B cell (primary cell): Measurements from ENCODE around the gene OPN5. TPM values are rescaled to one million over a fixed set of nuclear protein-coding genes. Genes with fewer than 3 reads are reported as not detected.

Experiments used
- ATAC-seq: fragments of 200-7000 bp; cut with Tn5 transposase; one replicate; pipeline ENCODE4 v1.10.0; 2021; ENCODE audit warnings: low read depth, mild to moderate bottlenecking, moderate number of reproducible peaks, moderate library complexity
- CTCF ChIA-PET: fragments of 350-600 bp; sonication (Branson Sonifier 250); formaldehyde crosslinking; loops from one replicate; lab custom pipeline; 2021; ENCODE audit warnings: antibody characterized with exemption, inconsistent platforms; lab: Charles Lee
- POLR2A ChIA-PET: fragments of 350-600 bp; sonication (Branson Sonifier 250); formaldehyde crosslinking; loops from one replicate; lab custom pipeline; 2021; ENCODE audit warnings: antibody characterized with exemption; lab: Charles Lee
- DNase-seq: peaks from one replicate; pipeline ENCODE4 v3.0.0; 2013
- H2AFZ ChIP-seq: 2 replicates; pipeline ENCODE4 v1.6.1; 2012; ENCODE audit warnings: mild to moderate bottlenecking, low read depth, low read length; ENCODE audit not compliant: insufficient read depth, poor library complexity, severe bottlenecking
- H3K27ac ChIP-seq, 2 donors: 1 replicate in 1 of 2; 2 replicates in 1 of 2; pipeline ENCODE4 v1.5.1; 2012 to 2013; ENCODE audit warnings: low read length in 2 of 2, mild to moderate bottlenecking in 2 of 2, moderate library complexity in 1 of 2
- H3K27me3 ChIP-seq, 4 experiments: fragments of 200-600 bp in 1 of 4; sonication (generic) in 1 of 4; replicated peaks in 1 of 4; 1 replicate in 2 of 4; 2 replicates in 2 of 4; pipeline versions ENCODE4 v1.6.1 to v1.7.0; 2013 to 2016; ENCODE audit warnings: low read length in 3 of 4, mild to moderate bottlenecking in 2 of 4, mixed read lengths in 1 of 4, moderate library complexity in 1 of 4; ENCODE audit not compliant: insufficient read depth in 4 of 4, control insufficient read depth in 3 of 4; ENCODE audit errors: control extremely low read depth in 1 of 4
- H3K36me3 ChIP-seq, 2 experiments: replicated peaks in 1 of 2; 1 replicate in 1 of 2; 2 replicates in 1 of 2; pipeline versions ENCODE4 v1.6.1 to v1.7.1; 2013; ENCODE audit warnings: low read length in 1 of 2; ENCODE audit not compliant: insufficient read depth in 2 of 2, control insufficient read depth in 1 of 2; ENCODE audit errors: control extremely low read depth in 1 of 2, extremely low read depth in 1 of 2
- H3K4me1 ChIP-seq, 2 donors: fragments of 200-600 bp in 1 of 2; sonication (generic) in 1 of 2; 1 replicate in 1 of 2; 2 replicates in 1 of 2; pipeline versions ENCODE4 v1.5.1 to v1.6.1; 2013 to 2017; ENCODE audit warnings: low read length in 2 of 2; ENCODE audit not compliant: control insufficient read depth in 2 of 2, insufficient read depth in 2 of 2
- H3K4me2 ChIP-seq: replicated peaks from 2 replicates; pipeline ENCODE3; 2012; ENCODE audit warnings: mild to moderate bottlenecking, low read depth, low read length; ENCODE audit not compliant: poor library complexity, severe bottlenecking
- H3K4me3 ChIP-seq, 5 experiments: fragments of 200-600 bp in 1 of 5; sonication (generic) in 1 of 5; 1 replicate in 3 of 5; 2 replicates in 2 of 5; pipeline versions ENCODE4 v1.5.1 to v1.7.0; 2011 to 2016; ENCODE audit warnings: low read length in 4 of 5, mild to moderate bottlenecking in 4 of 5, low read depth in 2 of 5, control low read depth in 1 of 5, moderate library complexity in 1 of 5; ENCODE audit not compliant: insufficient read depth in 1 of 5; ENCODE audit errors: control extremely low read depth in 1 of 5, extremely low read depth in 1 of 5
- H3K79me2 ChIP-seq: fragments of 200-600 bp; sonication (generic); one replicate; pipeline ENCODE4 v1.6.0; 2016; ENCODE audit warnings: low read length; ENCODE audit not compliant: control insufficient read depth, insufficient read depth
- H3K9ac ChIP-seq: fragments of 200-600 bp; sonication (generic); 2 replicates; pipeline ENCODE4 v1.6.1; 2017; ENCODE audit warnings: mild to moderate bottlenecking, low read length, moderate library complexity
- H3K9me3 ChIP-seq, 3 donors: one replicate each; pipeline versions ENCODE4 v1.6.1 to v1.7.1; 2013; ENCODE audit warnings: low read length in 2 of 3; ENCODE audit not compliant: control insufficient read depth in 2 of 3, insufficient read depth in 1 of 3; ENCODE audit errors: control extremely low read depth in 1 of 3
- H4K20me1 ChIP-seq: 2 replicates; pipeline ENCODE4 v1.6.0; 2012; ENCODE audit warnings: mild to moderate bottlenecking, low read length; ENCODE audit not compliant: insufficient read depth, control insufficient read depth, poor library complexity, severe bottlenecking
- H3K27ac Mint-ChIP-seq: one replicate; pipeline ENCODE4 v1.8.0; 2021; ENCODE audit warnings: mixed read lengths
- H3K27me3 Mint-ChIP-seq: one replicate; pipeline ENCODE4 v1.8.0; 2021; ENCODE audit warnings: mixed read lengths
- H3K4me1 Mint-ChIP-seq: one replicate; pipeline ENCODE4 v1.8.0; 2021; ENCODE audit warnings: mixed read lengths
- H3K4me3 Mint-ChIP-seq: one replicate; pipeline ENCODE4 v1.8.0; 2021; ENCODE audit warnings: mixed read lengths
- H3K9me3 Mint-ChIP-seq: one replicate; pipeline ENCODE4 v1.8.0; 2022; ENCODE audit warnings: mixed read lengths; ENCODE audit not compliant: insufficient read depth
- CTCF ChIP-seq: fragments of 200-600 bp; IDR thresholded peaks from one replicate; pipeline ENCODE4 v1.8.0; 2022; ENCODE audit warnings: antibody characterized with exemption, mild to moderate bottlenecking
- EZH2 ChIP-seq: IDR thresholded peaks from 2 replicates; pipeline ENCODE4 v1.6.1; 2012; ENCODE audit warnings: borderline replicate concordance, low read depth, mild to moderate bottlenecking, moderate library complexity, low read length; ENCODE audit not compliant: insufficient read depth, poor library complexity, severe bottlenecking
- WGBS: methylation state at CpG from one replicate; pipeline ENCODE4 v1.1.5; 2013; ENCODE audit warnings: missing lambda C conversion rate; ENCODE audit not compliant: insufficient coverage; 5-methylcytosine and 5-hydroxymethylcytosine counted together
- intact Hi-C: fragments of 100-400 bp; cut with micrococcal nuclease; formaldehyde crosslinking; loops from one replicate; pipeline ENCODE4 v1.10.0; 2022
- polyA plus RNA-seq: library from polyadenylated mRNA; depleted of rRNA; stranded (reverse); fragments of >200 nt; gene quantifications from 2 replicates; pipeline ENCODE4 v1.2.3, GENCODE V29; 2012
- total RNA-seq, 2 donors: library from RNA; stranded (reverse); fragments of 120-200 nt in 1 of 2; gene quantifications; 1 replicate in 1 of 2; 2 replicates in 1 of 2; pipeline versions ENCODE4 v1.2.3 to v1.2.4, GENCODE V29; 2013 to 2022

Gene OPN5
- total and polyA plus RNA-seq, 2 donors (not counting 1 experiment from before 2014, with no cell fraction given) = not detected

DNA sequence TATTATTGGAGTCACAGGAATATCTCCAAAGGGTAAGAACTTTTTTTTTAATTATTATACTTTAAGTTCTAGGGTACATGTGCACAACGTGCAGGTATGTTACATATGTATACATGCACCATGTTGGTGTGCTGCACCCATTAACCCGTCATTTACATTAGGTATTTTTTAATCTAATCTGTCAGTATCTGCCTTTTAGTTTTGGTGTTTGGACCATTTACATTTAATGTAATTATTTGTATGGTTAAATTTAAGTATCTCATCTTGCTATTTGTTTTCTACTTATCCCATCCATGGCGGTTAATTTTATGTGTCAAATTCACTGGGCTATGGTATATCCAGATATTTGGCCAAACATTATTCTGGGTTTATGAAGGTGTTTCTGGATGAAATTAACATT lies 15.4 kb upstream of the OPN5 start:
- ATAC-seq (no peak), DNase-seq (no peak)
- no peak for TF ChIP-seq CTCF
- TF ChIP-seq EZH2 = no peak
- H3K9me3 ChIP-seq = no peaks in the 10 kb centered on the region
- no peak overlapping the region for H3K27ac ChIP-seq
- ChIA-PET POLR2A (no interaction called here), CTCF (interaction anchor here (1.0 kb wide), 1 partner anchor 21 kb away, joined by 3 read pairs; no protein-coding TSS in a partner anchor)
- Mint-ChIP-seq H3K9me3 (peaks cover 5% of the 10 kb centered on the region), H3K4me3 (no peak overlapping the region), H3K27ac (no peak overlapping the region), H3K4me1 (no peaks in the 10 kb centered on the region), H3K27me3 (peaks cover 6% of the 10 kb centered on the region)
- intact Hi-C loops = no loop called here
- no peaks in the 10 kb centered on the region for H3K4me1 ChIP-seq
- H3K4me2 ChIP-seq = no peak overlapping the region
- H3K4me3 ChIP-seq = no peak overlapping the region
- no peak overlapping the region for H2AFZ ChIP-seq
- no peaks in the 10 kb centered on the region for H3K27me3 ChIP-seq
- H4K20me1 ChIP-seq = no peaks in the 10 kb centered on the region
- H3K79me2 ChIP-seq = no peaks in the 10 kb centered on the region
- H3K9ac ChIP-seq = no peak overlapping the region
- no peaks in the 10 kb centered on the region for H3K36me3 ChIP-seq
- WGBS = no CpG with 5 or more reads among the region's 3 CpGs

- H3K27me3 ChIP-seq = no peaks in the 10 kb centered on the region
- Mint-ChIP-seq H3K4me3 (no peak overlapping the region), H3K9me3 (peaks cover 5% of the 10 kb centered on the region), H3K27me3 (peaks cover 6% of the 10 kb centered on the region), H3K27ac (no peak overlapping the region), H3K4me1 (no peaks in the 10 kb centered on the region)
- H4K20me1 ChIP-seq = no peaks in the 10 kb centered on the region
- H3K27ac ChIP-seq = no peak overlapping the region
- no peaks in the 10 kb centered on the region for H3K4me1 ChIP-seq
- ChIA-PET CTCF (interaction anchor here (1.0 kb wide), 1 partner anchor 21 kb away, joined by 3 read pairs; no protein-coding TSS in a partner anchor), POLR2A (no interaction called here)
- no peak overlapping the region for H3K4me2 ChIP-seq
- intact Hi-C loops = no loop called here
- H3K79me2 ChIP-seq = no peaks in the 10 kb centered on the region
- ATAC-seq (no peak), DNase-seq (no peak)
- no peaks in the 10 kb centered on the region for H3K36me3 ChIP-seq
- no peak overlapping the region for H2AFZ ChIP-seq
- no peak overlapping the region for H3K4me3 ChIP-seq
- WGBS = no CpG with 5 or more reads among the region's 1 CpG
- no peak for TF ChIP-seq CTCF
- TF ChIP-seq EZH2 = no peak
- no peaks in the 10 kb centered on the region for H3K9me3 ChIP-seq
- H3K9ac ChIP-seq = no peak overlapping the region
Observed at GRCh38 chr6:47767102-47767501, 14.7 kb upstream of the OPN5 start.
